Jurkat, Clone E6-1 (cell line): ENCODE data around the gene HIRA.
A peak's percentile ranks its signal among the peaks of the same experiment; 100 is the strongest.

Source experiments
- DNase-seq: peaks from one replicate; pipeline ENCODE4 v3.0.0-alpha.2; 2011; ENCODE audit warnings: low read depth, low spot score
- H3K4me3 ChIP-seq: 2 replicates; pipeline ENCODE4 v1.5.1; 2011; ENCODE audit warnings: mild to moderate bottlenecking, low read length, control low read depth, moderate library complexity

HIRA gene

GRCh38 chr22:19419464-19420178, 11.9 kb downstream of the HIRA start:
- DNase-seq, result peak; percentile 99
- H3K4me3 ChIP-seq, result peak overlapping the region; percentile 27

- H3K4me3 ChIP-seq, result peak overlapping the region; percentile 27
- DNase-seq, result no peak
These were observed 12.5 kb downstream of the HIRA start for GRCh38 chr22:19419086-19419463.

- DNase-seq, result no peak
- H3K4me3 ChIP-seq, result no peak overlapping the region
These were observed 18.6 kb downstream of the HIRA start for GRCh38 chr22:19412923-19413322.

- H3K4me3 ChIP-seq, result no peak overlapping the region
- DNase-seq, result no peak
These were observed 19.1 kb downstream of the HIRA start for GRCh38 chr22:19412478-19412877.

GRCh38 chr22:19411690-19412045, 19.9 kb downstream of the HIRA start:
- DNase-seq, result no peak
- no peak overlapping the region for H3K4me3 ChIP-seq

GRCh38 chr22:19410941-19411689, 20.4 kb downstream of the HIRA start:
- DNase-seq, result no peak
- no peak overlapping the region for H3K4me3 ChIP-seq

- H3K4me3 ChIP-seq, result no peak overlapping the region
- DNase-seq, result no peak
These were observed 23.6 kb downstream of the HIRA start for GRCh38 chr22:19407649-19408606.

- H3K4me3 ChIP-seq, result no peak overlapping the region
- DNase-seq, result no peak
These were observed 24.7 kb downstream of the HIRA start for GRCh38 chr22:19406846-19407245.

GRCh38 chr22:19406281-19406811, 25.2 kb downstream of the HIRA start:
- no peak overlapping the region for H3K4me3 ChIP-seq
- DNase-seq, result no peak

- DNase-seq, result no peak
- H3K4me3 ChIP-seq, result no peak overlapping the region
These were observed 25.9 kb downstream of the HIRA start for GRCh38 chr22:19405652-19406051.

- no peak overlapping the region for H3K4me3 ChIP-seq
These were observed 26.4 kb downstream of the HIRA start for GRCh38 chr22:19405133-19405532.

GRCh38 chr22:19404676-19405075, 26.9 kb downstream of the HIRA start:
- DNase-seq, result no peak
- no peak overlapping the region for H3K4me3 ChIP-seq

More at GRCh38 chr22:19405133-19405532, 26.4 kb downstream of the HIRA start:
- DNase-seq, result no peak

GRCh38 chr22:19402642-19403191, 28.8 kb downstream of the HIRA start:
- DNase-seq, result no peak
- no peak overlapping the region for H3K4me3 ChIP-seq

GRCh38 chr22:19401483-19401882, 30.1 kb downstream of the HIRA start:
- no peak for DNase-seq
- no peak overlapping the region for H3K4me3 ChIP-seq

GRCh38 chr22:19400881-19401280, 30.7 kb downstream of the HIRA start:
- no peak for DNase-seq

GRCh38 chr22:19398652-19399051, 32.9 kb downstream of the HIRA start:
- H3K4me3 ChIP-seq, result no peak overlapping the region
- DNase-seq, result no peak

More at GRCh38 chr22:19400881-19401280, 30.7 kb downstream of the HIRA start:
- H3K4me3 ChIP-seq, result no peak overlapping the region

- H3K4me3 ChIP-seq, result no peak overlapping the region
- DNase-seq, result no peak
These were observed 33.3 kb downstream of the HIRA start for GRCh38 chr22:19398206-19398605.

GRCh38 chr22:19397734-19398104, 33.8 kb downstream of the HIRA start:
- DNase-seq, result no peak
- H3K4me3 ChIP-seq, result no peak overlapping the region
